GM12801 (cell line): Measurements from ENCODE around the gene USP9X.

Source experiments
- TF ChIP-seq, protein P1 (sequence below): IDR thresholded peaks from one replicate; pipeline ENCODE4 v1.5.1; 2011; ENCODE audit warnings: control low read depth; ENCODE audit not compliant: insufficient read length; ENCODE audit errors: extremely low read depth

Gene USP9X

DNA sequence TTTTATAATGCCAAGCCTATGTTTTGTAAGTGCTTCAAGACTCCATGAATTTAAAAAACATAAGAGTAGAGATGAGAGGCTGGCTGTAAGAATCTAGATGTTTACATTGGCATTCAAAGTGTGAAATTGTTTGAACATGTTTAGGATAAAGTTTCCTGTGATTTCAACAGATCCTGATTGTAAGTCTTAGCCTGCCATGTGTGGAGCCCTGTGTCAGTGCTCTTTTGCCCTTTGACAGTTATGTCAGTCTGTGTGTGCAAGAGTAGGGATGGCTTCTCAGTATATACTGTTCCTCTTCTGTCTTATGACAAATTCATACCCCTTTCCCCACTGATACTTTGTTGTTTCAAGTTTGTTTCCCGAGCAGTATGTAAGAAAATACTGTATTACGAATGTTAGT, 68.2 kb downstream of the USP9X start:
- TF ChIP-seq, protein P1, sequence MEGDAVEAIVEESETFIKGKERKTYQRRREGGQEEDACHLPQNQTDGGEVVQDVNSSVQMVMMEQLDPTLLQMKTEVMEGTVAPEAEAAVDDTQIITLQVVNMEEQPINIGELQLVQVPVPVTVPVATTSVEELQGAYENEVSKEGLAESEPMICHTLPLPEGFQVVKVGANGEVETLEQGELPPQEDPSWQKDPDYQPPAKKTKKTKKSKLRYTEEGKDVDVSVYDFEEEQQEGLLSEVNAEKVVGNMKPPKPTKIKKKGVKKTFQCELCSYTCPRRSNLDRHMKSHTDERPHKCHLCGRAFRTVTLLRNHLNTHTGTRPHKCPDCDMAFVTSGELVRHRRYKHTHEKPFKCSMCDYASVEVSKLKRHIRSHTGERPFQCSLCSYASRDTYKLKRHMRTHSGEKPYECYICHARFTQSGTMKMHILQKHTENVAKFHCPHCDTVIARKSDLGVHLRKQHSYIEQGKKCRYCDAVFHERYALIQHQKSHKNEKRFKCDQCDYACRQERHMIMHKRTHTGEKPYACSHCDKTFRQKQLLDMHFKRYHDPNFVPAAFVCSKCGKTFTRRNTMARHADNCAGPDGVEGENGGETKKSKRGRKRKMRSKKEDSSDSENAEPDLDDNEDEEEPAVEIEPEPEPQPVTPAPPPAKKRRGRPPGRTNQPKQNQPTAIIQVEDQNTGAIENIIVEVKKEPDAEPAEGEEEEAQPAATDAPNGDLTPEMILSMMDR: no peak

DNA sequence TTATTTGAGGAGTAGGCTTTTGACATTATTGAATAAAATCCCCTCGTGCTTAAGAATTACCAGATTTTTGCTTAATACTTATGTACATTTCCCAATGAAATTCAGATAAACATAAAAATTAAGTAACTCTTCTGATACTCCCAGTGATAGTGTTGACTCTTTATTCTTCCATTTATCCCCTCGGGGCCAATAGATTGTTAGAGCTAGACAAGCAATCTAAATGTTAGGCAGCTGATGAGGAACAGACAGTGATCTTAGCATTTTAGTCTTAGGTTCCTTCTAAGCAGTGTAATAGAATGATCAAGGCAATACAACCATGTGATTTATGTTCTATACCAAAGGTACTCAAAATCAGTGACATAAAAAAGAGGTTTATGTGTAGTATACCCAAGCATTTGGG, 68.7 kb downstream of the USP9X start:
- TF ChIP-seq, protein P1: no peak

DNA sequence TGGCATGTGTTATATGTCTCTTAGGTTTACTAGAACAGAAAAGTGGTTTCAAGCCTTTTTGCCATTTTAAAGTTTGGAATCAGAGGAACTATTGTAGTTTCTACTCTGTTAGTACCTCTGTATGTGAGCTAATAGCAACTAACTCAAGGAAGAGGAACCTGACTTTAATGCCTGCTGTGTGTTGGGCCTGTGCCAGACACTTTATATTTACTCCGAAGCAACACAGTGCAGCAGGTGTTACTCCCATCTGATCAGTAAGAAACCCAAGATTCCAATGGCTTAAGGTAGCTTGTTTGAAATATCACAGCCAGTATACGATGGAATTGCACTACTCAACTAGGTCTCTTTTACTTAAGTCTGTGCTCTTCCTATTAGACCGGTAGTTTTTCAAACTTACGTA, 79.2 kb downstream of the USP9X start:
- TF ChIP-seq, protein P1: no peak

DNA sequence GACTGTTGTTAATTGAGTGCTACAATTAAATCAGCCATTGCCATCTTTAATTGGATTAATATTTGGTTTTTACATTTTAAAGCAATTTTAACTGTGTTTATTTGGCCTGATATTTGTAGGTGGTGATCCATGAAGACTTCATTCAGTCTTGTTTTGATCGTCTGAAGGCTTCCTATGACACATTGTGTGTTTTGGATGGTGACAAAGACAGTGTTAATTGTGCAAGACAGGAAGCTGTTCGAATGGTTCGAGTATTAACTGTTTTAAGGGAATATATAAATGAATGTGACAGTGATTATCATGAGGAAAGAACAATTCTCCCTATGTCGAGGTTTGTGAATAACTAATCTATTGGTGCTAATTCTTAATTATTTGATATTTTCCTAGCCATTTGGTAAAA, 82.6 kb downstream of the USP9X start:
- TF ChIP-seq, protein P1: no peak

DNA sequence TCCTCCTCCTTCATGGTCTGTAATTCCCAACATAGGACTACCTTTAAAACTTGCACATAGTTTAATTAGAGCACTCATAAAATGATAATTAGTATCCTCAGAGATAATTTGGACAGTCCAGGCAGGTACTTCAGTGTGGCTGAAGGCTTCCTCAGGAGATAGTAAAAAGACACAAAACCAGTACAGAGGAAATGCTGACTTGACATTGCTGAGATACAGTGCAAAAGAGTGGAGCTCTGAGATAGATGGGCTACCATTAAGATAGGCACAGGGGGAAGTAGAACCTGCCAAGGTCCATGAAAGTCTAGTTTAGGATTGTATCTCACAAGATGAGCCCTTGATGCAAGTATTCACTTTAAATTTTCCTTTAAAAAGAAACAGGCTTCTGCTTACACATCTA, 91.0 kb downstream of the USP9X start:
- TF ChIP-seq, protein P1: no peak

DNA sequence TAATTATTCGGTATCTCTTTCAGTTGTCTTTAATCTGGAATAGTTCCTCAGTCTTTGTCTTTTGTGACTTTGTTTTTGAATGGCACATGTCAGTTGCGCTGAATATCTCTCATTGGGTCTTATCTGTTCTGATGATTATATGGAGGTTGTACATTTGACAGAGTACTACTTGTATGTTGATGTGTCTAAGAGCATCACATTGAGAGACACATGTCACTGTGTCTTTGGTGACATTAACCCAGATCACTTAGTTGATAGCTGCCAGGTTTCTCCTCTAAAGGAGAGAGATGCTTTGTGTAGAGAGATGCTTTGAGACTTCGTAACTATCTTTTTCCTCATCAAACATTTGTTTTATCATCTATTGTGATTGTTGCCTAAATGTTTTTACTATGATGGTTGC, 92.1 kb downstream of the USP9X start:
- TF ChIP-seq, protein P1: no peak

DNA sequence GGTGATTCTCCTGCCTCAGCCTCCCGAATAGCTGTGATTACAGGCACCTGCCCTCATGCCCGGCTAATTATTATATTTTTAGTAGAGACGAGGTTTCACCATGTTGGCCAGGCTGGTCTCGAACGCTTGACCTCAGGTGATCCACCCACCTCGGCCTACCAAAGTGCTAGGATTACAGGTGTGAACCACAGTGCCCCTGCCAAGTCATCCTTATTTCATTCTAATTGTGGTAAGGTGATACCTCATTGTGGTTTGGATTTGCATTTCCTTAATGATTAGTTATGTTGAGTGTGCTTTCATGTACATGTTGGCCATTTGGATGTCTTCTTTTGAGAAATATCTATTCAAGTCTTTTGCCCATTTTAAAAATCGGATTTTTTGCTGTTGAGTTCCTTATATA, 93.0 kb downstream of the USP9X start:
- TF ChIP-seq, protein P1: no peak
